ENCODE measurements around the gene BLID. TPM values are rescaled to one million over a fixed set of nuclear protein-coding genes. Genes with fewer than 3 reads are reported as not detected.

BLID gene
- total and polyA plus RNA-seq, 2 of the 8 experiments (the other 6 are each of a cell fraction or from before 2014, with no cell fraction given): not detected

DNA sequence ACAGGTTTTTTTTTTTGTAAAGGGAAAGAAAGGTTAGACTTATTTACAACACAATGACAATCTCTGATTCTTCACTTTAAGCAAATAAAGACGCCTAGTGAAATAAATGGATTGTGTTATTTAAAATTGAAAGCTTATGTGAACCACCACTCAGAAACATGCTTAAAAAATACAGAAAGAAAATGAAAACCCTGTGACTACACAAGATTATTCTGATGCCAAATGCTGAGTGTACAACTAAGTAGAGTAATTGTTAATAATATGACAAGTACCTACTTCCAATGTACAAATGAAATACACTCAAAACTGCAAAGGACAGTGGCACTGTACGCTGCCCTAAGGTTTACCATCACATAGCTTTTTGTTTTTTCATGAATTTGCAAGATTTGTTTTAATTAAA lies 1.0 kb downstream of the BLID start (continued):
- TF ChIP-seq, protein P1, sequence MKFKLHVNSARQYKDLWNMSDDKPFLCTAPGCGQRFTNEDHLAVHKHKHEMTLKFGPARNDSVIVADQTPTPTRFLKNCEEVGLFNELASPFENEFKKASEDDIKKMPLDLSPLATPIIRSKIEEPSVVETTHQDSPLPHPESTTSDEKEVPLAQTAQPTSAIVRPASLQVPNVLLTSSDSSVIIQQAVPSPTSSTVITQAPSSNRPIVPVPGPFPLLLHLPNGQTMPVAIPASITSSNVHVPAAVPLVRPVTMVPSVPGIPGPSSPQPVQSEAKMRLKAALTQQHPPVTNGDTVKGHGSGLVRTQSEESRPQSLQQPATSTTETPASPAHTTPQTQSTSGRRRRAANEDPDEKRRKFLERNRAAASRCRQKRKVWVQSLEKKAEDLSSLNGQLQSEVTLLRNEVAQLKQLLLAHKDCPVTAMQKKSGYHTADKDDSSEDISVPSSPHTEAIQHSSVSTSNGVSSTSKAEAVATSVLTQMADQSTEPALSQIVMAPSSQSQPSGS (IDR thresholded peaks at IDR 0.05; ENCODE audit: low read length): no peak
- no peak for TF ChIP-seq EP300 (IDR thresholded peaks at IDR 0.05; ENCODE audit: borderline replicate concordance in 1 of 2, low read depth in 2 of 2, low read length in 2 of 2)
- TF ChIP-seq, protein P2, sequence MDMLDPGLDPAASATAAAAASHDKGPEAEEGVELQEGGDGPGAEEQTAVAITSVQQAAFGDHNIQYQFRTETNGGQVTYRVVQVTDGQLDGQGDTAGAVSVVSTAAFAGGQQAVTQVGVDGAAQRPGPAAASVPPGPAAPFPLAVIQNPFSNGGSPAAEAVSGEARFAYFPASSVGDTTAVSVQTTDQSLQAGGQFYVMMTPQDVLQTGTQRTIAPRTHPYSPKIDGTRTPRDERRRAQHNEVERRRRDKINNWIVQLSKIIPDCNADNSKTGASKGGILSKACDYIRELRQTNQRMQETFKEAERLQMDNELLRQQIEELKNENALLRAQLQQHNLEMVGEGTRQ (IDR thresholded peaks at IDR 0.05; ENCODE audit: low read length): no peak
- no peak for TF ChIP-seq MAFK (IDR thresholded peaks at IDR 0.05; ENCODE audit: low read depth, low read length)
- TF ChIP-seq SP4 (IDR thresholded peaks at IDR 0.05; ENCODE audit: low read length): no peak
- TF ChIP-seq, protein P3, sequence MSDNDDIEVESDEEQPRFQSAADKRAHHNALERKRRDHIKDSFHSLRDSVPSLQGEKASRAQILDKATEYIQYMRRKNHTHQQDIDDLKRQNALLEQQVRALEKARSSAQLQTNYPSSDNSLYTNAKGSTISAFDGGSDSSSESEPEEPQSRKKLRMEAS (IDR thresholded peaks at IDR 0.05): no peak
- TF ChIP-seq TEAD4 (IDR thresholded peaks at IDR 0.05; ENCODE audit: low read depth, low read length): no peak
- TF ChIP-seq SIX5 (IDR thresholded peaks at IDR 0.05; ENCODE audit: low read depth, low read length): no peak
- TF ChIP-seq GTF2F1 (IDR thresholded peaks at IDR 0.05; ENCODE audit: borderline replicate concordance, low read depth, low read length): no peak
